ENCODE measurements around the gene MAST4.

Gene MAST4

GRCh38 chr5:67105270-67105669 is 509.1 kb downstream of the MAST4 start:
- no peak for DNase-seq (ENCODE audit: extremely low spot score)
- TF ChIP-seq, protein P1, sequence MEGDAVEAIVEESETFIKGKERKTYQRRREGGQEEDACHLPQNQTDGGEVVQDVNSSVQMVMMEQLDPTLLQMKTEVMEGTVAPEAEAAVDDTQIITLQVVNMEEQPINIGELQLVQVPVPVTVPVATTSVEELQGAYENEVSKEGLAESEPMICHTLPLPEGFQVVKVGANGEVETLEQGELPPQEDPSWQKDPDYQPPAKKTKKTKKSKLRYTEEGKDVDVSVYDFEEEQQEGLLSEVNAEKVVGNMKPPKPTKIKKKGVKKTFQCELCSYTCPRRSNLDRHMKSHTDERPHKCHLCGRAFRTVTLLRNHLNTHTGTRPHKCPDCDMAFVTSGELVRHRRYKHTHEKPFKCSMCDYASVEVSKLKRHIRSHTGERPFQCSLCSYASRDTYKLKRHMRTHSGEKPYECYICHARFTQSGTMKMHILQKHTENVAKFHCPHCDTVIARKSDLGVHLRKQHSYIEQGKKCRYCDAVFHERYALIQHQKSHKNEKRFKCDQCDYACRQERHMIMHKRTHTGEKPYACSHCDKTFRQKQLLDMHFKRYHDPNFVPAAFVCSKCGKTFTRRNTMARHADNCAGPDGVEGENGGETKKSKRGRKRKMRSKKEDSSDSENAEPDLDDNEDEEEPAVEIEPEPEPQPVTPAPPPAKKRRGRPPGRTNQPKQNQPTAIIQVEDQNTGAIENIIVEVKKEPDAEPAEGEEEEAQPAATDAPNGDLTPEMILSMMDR (IDR thresholded peaks at IDR 0.05; ENCODE audit: control extremely low read depth, extremely low read depth, low read depth, missing control alignments): no peak
- CTCF ChIA-PET: no interaction called here
- POLR2A ChIA-PET: no interaction called here

DNA sequence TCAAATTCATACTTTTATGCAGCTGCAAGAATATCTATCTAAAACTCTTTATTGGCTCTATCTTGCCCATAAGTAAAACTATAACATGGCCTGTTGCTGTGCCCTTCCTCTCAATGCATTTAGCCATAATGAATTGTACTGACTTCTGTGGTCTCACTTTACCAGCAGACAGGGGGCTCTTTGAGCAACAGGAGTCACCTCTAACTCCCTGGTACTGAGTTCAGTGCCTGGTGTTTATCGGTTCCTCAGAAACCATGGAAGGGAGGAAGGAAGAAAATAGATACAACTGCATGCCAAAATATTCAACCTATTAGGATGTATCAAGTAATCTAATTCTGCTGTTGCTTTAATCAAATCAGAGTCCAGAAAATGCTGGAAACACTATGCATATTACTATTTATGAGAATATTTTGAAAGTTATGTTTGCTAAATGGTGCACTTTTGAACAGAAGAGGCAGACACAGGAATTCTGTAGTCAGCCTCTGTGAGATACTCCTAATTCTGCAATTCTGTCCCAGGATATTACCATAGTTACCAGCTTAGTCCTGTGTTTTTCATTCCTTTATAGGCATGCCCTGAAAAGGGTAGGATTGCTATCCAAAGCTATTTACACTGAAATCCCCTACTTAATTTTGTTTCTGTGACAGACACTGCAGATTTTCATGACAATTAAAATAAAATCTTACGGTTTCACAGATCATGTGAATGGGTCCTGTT is 510.6 kb downstream of the MAST4 start:
- CTCF ChIA-PET: interaction anchor here (1.0 kb wide), 1 partner anchor 13 kb away, joined by 4 read pairs; no protein-coding TSS in a partner anchor
- DNase-seq (ENCODE audit: extremely low spot score): no peak
- TF ChIP-seq, protein P1 (IDR thresholded peaks at IDR 0.05; ENCODE audit: control extremely low read depth, extremely low read depth, low read depth, missing control alignments): no peak
- POLR2A ChIA-PET: no interaction called here

DNA sequence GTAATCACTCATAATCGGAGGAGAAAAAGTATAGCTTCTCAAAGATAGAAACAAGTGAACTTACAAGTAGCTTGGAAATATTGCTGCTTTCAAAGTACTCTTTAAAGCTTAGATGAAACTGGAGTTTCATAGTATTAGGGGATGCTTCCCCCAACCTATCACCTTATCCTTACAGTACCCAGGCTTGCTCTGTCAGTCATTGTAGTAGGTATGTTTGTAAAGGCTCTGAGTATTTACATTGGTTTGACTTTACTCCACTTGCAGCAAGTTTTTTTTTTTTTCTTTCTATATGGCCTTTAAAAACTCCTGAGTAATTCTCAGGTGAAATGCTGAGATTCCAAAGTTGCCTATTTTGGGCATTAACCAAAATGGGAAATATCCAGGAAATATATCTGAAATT is 515.6 kb downstream of the MAST4 start:
- ChIA-PET CTCF (interaction anchor here (1.4 kb wide), 1 partner anchor 135 kb away, joined by 3 read pairs; no protein-coding TSS in a partner anchor), POLR2A (no interaction called here)
- no peak for DNase-seq (ENCODE audit: extremely low spot score)
- TF ChIP-seq, protein P1 (IDR thresholded peaks at IDR 0.05; ENCODE audit: control extremely low read depth, extremely low read depth, low read depth, missing control alignments): no peak

GRCh38 chr5:67115246-67115645 is 519.1 kb downstream of the MAST4 start:
- ChIA-PET CTCF (interaction anchor here (1.3 kb wide), 1 partner anchor 32 kb away, joined by 3 read pairs; no protein-coding TSS in a partner anchor), POLR2A (no interaction called here)
- TF ChIP-seq, protein P1 (IDR thresholded peaks at IDR 0.05; ENCODE audit: control extremely low read depth, extremely low read depth, low read depth, missing control alignments): no peak
- DNase-seq (ENCODE audit: extremely low spot score): no peak

- TF ChIP-seq, protein P1 (IDR thresholded peaks at IDR 0.05; ENCODE audit: control extremely low read depth, extremely low read depth, low read depth, missing control alignments): no peak
- ChIA-PET POLR2A (no interaction called here), CTCF (interaction anchor here (1.3 kb wide), 1 partner anchor 31 kb away, joined by 3 read pairs; no protein-coding TSS in a partner anchor)
- no peak for DNase-seq (ENCODE audit: extremely low spot score)
These were observed 519.6 kb downstream of the MAST4 start for GRCh38 chr5:67115817-67116216.

GRCh38 chr5:67118050-67118620 is 521.9 kb downstream of the MAST4 start:
- ChIA-PET CTCF (interaction anchor here (0.9 to 1.9 kb wide), 3 partner anchors 9 to 15 kb away, joined by 3 to 5 read pairs (median 5); no protein-coding TSS in a partner anchor), POLR2A (no interaction called here)
- no peak for DNase-seq (ENCODE audit: extremely low spot score)
- TF ChIP-seq, protein P1 (IDR thresholded peaks at IDR 0.05; ENCODE audit: control extremely low read depth, extremely low read depth, low read depth, missing control alignments): no peak
